ENCODE data around the gene SLC7A1. TPM values are rescaled to one million over a fixed set of nuclear protein-coding genes. Genes with fewer than 3 reads are reported as not detected.

SLC7A1 gene
- total and polyA plus RNA-seq, 3 donors from 2014 or later: 21.4 to 35.7 (median 27.0) TPM

GRCh38 chr13:29561918-29562317 is 33.6 kb downstream of the SLC7A1 start:
- H3K27me3 ChIP-seq: no peaks in the 10 kb centered on the region
- no peak for TF ChIP-seq POLR2A (IDR thresholded peaks at IDR 0.05)
- TF ChIP-seq CTCF (IDR thresholded peaks at IDR 0.05): no peak
- H3K27ac ChIP-seq: no peak overlapping the region
- no peak overlapping the region for H3K4me3 ChIP-seq
- no peaks in the 10 kb centered on the region for H3K4me1 ChIP-seq
- no peaks in the 10 kb centered on the region for H3K9me3 ChIP-seq
- no peaks in the 10 kb centered on the region for H3K36me3 ChIP-seq (ENCODE audit: low read depth, missing control alignments)
- WGBS, 2 donors: 82% methylated on average over 6 of the region's 6 CpGs
- no peak for DNase-seq
- intact Hi-C loops (cut with DNase I; ENCODE audit: low total_unique reads): no loop called here

- no peaks in the 10 kb centered on the region for H3K36me3 ChIP-seq (ENCODE audit: low read depth, missing control alignments)
- intact Hi-C loops (cut with DNase I; ENCODE audit: low total_unique reads): no loop called here
- no peaks in the 10 kb centered on the region for H3K9me3 ChIP-seq
- no peaks in the 10 kb centered on the region for H3K4me1 ChIP-seq
- no peak for DNase-seq
- H3K27me3 ChIP-seq: no peaks in the 10 kb centered on the region
- H3K4me3 ChIP-seq: no peak overlapping the region
- 89 to 96% methylated on average over 3 of the region's 3 CpGs for WGBS, 2 donors
- no peak overlapping the region for H3K27ac ChIP-seq
- TF ChIP-seq POLR2A (IDR thresholded peaks at IDR 0.05): no peak
- TF ChIP-seq CTCF (IDR thresholded peaks at IDR 0.05): no peak
Measured at GRCh38 chr13:29556742-29557141, 38.7 kb downstream of the SLC7A1 start.

- Histone ChIP-seq H3K4me3 (no peak overlapping the region), H3K9me3 (no peaks in the 10 kb centered on the region), H3K27ac (no peak overlapping the region), H3K4me1 (no peaks in the 10 kb centered on the region), H3K27me3 (no peaks in the 10 kb centered on the region), H3K36me3 (ENCODE audit: low read depth, missing control alignments) (no peaks in the 10 kb centered on the region)
- TF ChIP-seq CTCF (IDR thresholded peaks at IDR 0.05): no peak
- intact Hi-C loops (cut with DNase I; ENCODE audit: low total_unique reads): no loop called here
- 85 to 93% methylated on average over 6 of the region's 6 CpGs for WGBS, 2 donors
- no peak for DNase-seq
Measured at GRCh38 chr13:29551214-29551613, 44.3 kb downstream of the SLC7A1 start.

DNA sequence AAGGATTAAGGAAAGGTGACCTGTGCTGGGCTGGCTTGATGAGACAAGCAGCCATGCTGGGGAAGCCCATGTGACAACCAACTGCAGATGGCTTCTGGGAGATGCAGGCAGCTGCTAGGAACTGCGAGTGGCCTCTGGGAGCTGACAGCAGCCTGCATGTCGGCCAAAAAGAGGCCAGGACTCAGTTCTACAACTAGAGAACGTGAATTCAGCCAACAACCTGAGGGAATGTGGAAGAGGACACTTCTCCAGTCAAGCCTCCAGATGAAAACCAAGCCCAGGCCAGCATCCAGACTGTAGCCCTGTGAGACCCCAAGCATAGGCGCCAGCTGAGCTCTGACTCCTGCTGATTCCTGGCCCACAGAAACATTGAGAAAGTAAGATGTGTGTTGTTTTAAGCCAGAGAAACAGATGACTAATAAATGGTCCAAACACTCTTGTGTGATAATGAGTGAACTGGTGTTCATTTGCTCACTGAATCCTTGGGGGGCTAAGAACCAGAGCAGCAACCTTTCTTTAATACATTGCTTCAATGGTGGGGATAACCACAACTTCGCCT is 45.0 kb downstream of the SLC7A1 start:
- TF ChIP-seq CTCF (IDR thresholded peaks at IDR 0.05) (no peak), POLR2A (IDR thresholded peaks at IDR 0.05) (no peak)
- Histone ChIP-seq H3K9me3 (no peaks in the 10 kb centered on the region), H3K27me3 (no peaks in the 10 kb centered on the region), H3K36me3 (ENCODE audit: low read depth, missing control alignments) (no peaks in the 10 kb centered on the region), H3K27ac (no peak overlapping the region), H3K4me1 (no peaks in the 10 kb centered on the region), H3K4me3 (no peak overlapping the region)
- 94 to 96% methylated on average over 5 of the region's 5 CpGs for WGBS, 2 donors
- DNase-seq: no peak
- intact Hi-C loops (cut with DNase I; ENCODE audit: low total_unique reads): no loop called here

DNA sequence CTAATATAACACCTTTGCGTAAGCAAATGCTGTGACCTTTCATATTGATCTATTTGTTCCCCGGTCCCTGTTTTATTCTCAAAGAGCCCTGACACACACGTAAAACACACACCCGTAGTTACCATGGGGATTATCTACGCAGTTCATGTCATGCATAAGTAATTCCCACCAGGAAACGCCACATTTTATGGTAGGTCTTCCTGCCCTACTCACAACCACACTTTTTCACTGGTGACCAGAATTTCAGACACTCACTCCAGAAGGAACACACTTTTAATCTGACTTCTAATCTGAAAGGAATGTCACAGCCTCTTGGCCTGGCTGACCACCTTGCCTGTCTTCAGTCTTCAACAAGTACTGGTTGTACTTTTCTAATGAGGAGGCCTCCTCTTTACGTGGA is 46.8 kb downstream of the SLC7A1 start:
- DNase-seq: no peak
- H3K9me3 ChIP-seq: no peaks in the 10 kb centered on the region
- H3K4me1 ChIP-seq: no peaks in the 10 kb centered on the region
- no peak for TF ChIP-seq CTCF (IDR thresholded peaks at IDR 0.05)
- TF ChIP-seq POLR2A (IDR thresholded peaks at IDR 0.05): no peak
- intact Hi-C loops (cut with DNase I; ENCODE audit: low total_unique reads): no loop called here
- WGBS, 2 donors: 88 to 93% methylated on average over 7 of the region's 7 CpGs
- no peaks in the 10 kb centered on the region for H3K36me3 ChIP-seq (ENCODE audit: low read depth, missing control alignments)
- no peaks in the 10 kb centered on the region for H3K27me3 ChIP-seq
- H3K4me3 ChIP-seq: no peak overlapping the region
- no peak overlapping the region for H3K27ac ChIP-seq
